ENCODE measurements around the gene RXYLT1. TPM values are rescaled to one million over a fixed set of nuclear protein-coding genes. Genes with fewer than 3 reads are reported as not detected.

RXYLT1 gene
- total RNA-seq, 3 donors from 2014 or later = 16.0 to 20.2 (median 19.0) TPM

DNA sequence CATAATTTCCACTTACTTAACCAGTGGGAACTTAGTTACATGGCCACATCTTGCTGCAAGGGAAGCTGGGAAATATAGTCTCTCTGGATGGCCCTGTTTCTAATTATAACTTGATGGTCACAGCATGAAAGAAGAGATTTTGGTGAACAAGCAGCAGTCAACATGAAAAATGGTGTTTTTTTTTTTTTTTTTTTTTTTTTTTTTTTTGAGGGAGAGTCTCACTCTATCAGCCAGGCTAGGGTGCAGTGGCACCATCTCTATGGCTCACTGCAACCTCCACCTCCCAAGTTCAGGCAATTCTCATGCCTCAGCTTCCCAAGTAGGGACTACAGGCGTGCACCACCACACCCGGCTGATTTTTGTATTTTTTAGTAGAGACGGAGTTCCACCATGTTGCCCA is 75.6 kb downstream of the RXYLT1 start:
- Histone ChIP-seq H3K9me3 (no peaks in the 10 kb centered on the region), H3K4me3 (no peak overlapping the region), H3K27ac (no peak overlapping the region), H3K27me3 (no peaks in the 10 kb centered on the region), H3K36me3 (no peaks in the 10 kb centered on the region), H3K4me1 (no peaks in the 10 kb centered on the region)
- DNase-seq (ENCODE audit: low spot score in 2 of 2) = no peak
- intact Hi-C loops (cut with DNase I; ENCODE audit: low total_unique reads) = no loop called here
- TF ChIP-seq, protein P1, sequence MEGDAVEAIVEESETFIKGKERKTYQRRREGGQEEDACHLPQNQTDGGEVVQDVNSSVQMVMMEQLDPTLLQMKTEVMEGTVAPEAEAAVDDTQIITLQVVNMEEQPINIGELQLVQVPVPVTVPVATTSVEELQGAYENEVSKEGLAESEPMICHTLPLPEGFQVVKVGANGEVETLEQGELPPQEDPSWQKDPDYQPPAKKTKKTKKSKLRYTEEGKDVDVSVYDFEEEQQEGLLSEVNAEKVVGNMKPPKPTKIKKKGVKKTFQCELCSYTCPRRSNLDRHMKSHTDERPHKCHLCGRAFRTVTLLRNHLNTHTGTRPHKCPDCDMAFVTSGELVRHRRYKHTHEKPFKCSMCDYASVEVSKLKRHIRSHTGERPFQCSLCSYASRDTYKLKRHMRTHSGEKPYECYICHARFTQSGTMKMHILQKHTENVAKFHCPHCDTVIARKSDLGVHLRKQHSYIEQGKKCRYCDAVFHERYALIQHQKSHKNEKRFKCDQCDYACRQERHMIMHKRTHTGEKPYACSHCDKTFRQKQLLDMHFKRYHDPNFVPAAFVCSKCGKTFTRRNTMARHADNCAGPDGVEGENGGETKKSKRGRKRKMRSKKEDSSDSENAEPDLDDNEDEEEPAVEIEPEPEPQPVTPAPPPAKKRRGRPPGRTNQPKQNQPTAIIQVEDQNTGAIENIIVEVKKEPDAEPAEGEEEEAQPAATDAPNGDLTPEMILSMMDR (IDR thresholded peaks at IDR 0.05) = no peak
- no peak for TF ChIP-seq POLR2A (IDR thresholded peaks at IDR 0.05)
- no peak for TF ChIP-seq POLR2AphosphoS5 (IDR thresholded peaks at IDR 0.05)

- Histone ChIP-seq H3K4me1 (no peaks in the 10 kb centered on the region), H3K4me3 (no peak overlapping the region), H3K27me3 (no peaks in the 10 kb centered on the region), H3K27ac (no peak overlapping the region), H3K9me3 (no peaks in the 10 kb centered on the region), H3K36me3 (no peaks in the 10 kb centered on the region)
- TF ChIP-seq POLR2AphosphoS5 (IDR thresholded peaks at IDR 0.05) = no peak
- TF ChIP-seq, protein P1 (IDR thresholded peaks at IDR 0.05) = no peak
- no peak for TF ChIP-seq POLR2A (IDR thresholded peaks at IDR 0.05)
- no peak for DNase-seq (ENCODE audit: low spot score in 2 of 2)
- intact Hi-C loops (cut with DNase I; ENCODE audit: low total_unique reads) = no loop called here
These were observed 78.3 kb downstream of the RXYLT1 start for GRCh38 chr12:63857771-63858670.

Other genes starting within 250 kb of the RXYLT1 start
- 10 to 100 TPM in 1 of 3 donors, 1 to 10 TPM in 2; 8.2 to 22.4 (median 8.8) TPM for gene DPY19L2, start 111.4 kb upstream of the RXYLT1 start, total RNA-seq
- 10 to 100 TPM; 20.3 to 58.7 (median 29.3) TPM for gene SRGAP1, start 64.8 kb downstream of the RXYLT1 start, total RNA-seq

Data from breast epithelium (tissue), 4 donors.